NT2/D1 (cell line): ENCODE measurements around the gene EIF4E1B.

Source experiments
- DNase-seq: peaks from one replicate; pipeline ENCODE4 v3.0.0-alpha.2; 2011; ENCODE audit warnings: low read depth, low spot score
- H3K27me3 ChIP-seq: 2 replicates; pipeline ENCODE4 v1.6.0; 2011; ENCODE audit warnings: mild to moderate bottlenecking; ENCODE audit not compliant: insufficient read length, insufficient read depth
- H3K36me3 ChIP-seq: 2 replicates; pipeline ENCODE4 v1.6.1; 2011; ENCODE audit warnings: mild to moderate bottlenecking, low read length, mixed read lengths; ENCODE audit not compliant: insufficient read depth, insufficient read length
- H3K4me1 ChIP-seq: 2 replicates; pipeline ENCODE4 v1.5.1; 2011; ENCODE audit not compliant: insufficient read depth, insufficient read length
- H3K4me3 ChIP-seq: 2 replicates; pipeline ENCODE4 v1.5.1; 2011; ENCODE audit warnings: low read depth; ENCODE audit not compliant: insufficient read length
- H3K9ac ChIP-seq: 2 replicates; pipeline ENCODE4 v1.6.0; 2011; ENCODE audit warnings: low read depth; ENCODE audit not compliant: insufficient read length
- H3K9me3 ChIP-seq: 2 replicates; pipeline ENCODE4 v1.5.1; 2011; ENCODE audit warnings: mild to moderate bottlenecking, low read length; ENCODE audit not compliant: insufficient read depth
- SUZ12 ChIP-seq: IDR thresholded peaks from 2 replicates; pipeline ENCODE4 v1.6.1; 2011; ENCODE audit not compliant: insufficient read length, insufficient read depth; ENCODE audit errors: extremely low read depth
- YY1 ChIP-seq: IDR thresholded peaks from 2 replicates; pipeline ENCODE4 v1.6.1; 2011; ENCODE audit not compliant: insufficient read length, insufficient read depth
- ZNF274 ChIP-seq: IDR thresholded peaks from 2 replicates; pipeline ENCODE4 v1.6.1; 2011; ENCODE audit warnings: mild to moderate bottlenecking, low read depth, low read length

The EIF4E1B gene

DNA sequence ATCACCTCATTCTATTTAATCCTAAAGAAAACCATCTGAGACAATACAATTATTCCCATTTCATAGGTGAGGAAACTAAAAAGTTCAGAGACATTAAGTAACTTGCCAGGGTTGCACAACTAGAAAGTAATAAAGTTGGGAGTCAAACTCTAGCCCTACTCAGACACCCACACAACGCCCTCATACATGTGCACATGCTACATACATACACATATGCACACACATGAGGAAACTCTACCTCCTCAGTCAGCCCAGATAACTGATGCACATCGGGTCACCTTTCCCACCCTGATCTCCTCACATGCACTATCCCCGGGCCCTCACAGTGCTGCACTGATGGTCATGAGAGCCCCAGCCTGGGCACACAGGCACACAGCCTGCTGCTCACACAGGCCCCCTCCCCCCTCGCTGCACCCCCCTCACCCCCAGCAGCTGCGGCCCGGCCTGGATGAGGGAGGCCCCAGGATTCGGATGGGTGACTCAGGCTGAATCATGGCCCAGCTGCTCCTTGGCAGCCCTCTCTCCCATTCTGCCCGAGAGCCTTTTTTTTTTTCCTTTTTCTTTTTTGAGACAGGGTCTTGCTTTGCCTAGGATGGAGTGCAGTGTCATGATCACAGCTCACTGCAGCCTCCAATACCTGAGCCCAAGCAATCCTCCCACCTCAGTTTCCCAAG is 15.5 kb upstream of the EIF4E1B start:
- H3K36me3 ChIP-seq, result no peaks in the 10 kb centered on the region
- no peak for DNase-seq
- H3K4me3 ChIP-seq, result no peak overlapping the region
- peaks cover 13% of the 10 kb centered on the region for H3K4me1 ChIP-seq
- H3K9me3 ChIP-seq, result no peaks in the 10 kb centered on the region
- peaks cover 31% of the 10 kb centered on the region for H3K27me3 ChIP-seq
- TF ChIP-seq YY1, result no peak
- no peak for TF ChIP-seq ZNF274
- no peak for TF ChIP-seq SUZ12
- no peak overlapping the region for H3K9ac ChIP-seq

DNA sequence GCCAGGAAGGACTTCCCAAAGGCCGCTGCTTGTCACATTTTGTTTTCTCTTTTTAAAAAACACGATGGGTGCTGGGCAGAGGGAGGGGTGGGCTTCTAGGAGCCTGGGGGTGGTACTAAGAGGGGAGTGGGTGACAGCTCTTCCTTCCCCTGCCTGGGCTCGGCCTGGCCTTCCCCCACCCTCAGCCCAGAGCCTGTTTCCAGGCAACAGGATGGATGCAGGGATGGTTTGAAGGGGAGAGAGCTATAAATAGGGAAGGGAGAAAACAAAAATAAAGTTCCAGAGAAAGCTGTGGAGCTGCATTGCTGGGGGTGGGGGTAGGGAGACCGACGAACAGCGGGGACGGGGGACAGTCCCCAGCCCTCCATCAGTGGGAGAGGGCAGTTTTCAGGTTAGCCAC is 14.0 kb upstream of the EIF4E1B start:
- Histone ChIP-seq H3K4me3 (no peak overlapping the region), H3K9me3 (no peaks in the 10 kb centered on the region), H3K27me3 (peaks cover 36% of the 10 kb centered on the region), H3K4me1 (peaks cover 14% of the 10 kb centered on the region), H3K9ac (no peak overlapping the region), H3K36me3 (no peaks in the 10 kb centered on the region)
- TF ChIP-seq YY1 (no peak), SUZ12 (no peak), ZNF274 (no peak)
- no peak for DNase-seq

DNA sequence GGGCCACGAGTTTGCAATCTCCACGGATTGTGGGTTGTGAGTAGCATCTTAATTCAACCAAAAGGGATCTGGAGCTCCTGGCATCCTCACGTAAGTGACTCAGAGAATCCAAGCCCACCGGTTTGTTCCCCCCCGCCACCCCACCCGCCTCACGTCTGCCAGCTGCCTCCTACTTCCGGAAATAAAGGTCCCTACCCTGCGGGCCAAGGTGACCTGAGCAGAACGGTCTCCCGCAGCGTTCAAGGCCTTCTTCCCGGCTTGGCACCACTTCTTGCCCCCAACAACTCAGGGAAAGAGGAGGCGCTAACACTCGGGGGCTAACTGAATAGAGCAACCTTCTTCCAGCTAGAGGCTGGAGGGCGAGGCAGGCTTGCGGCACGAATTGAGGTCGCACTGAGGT is 11.7 kb upstream of the EIF4E1B start:
- no peaks in the 10 kb centered on the region for H3K36me3 ChIP-seq
- DNase-seq, result no peak
- peaks cover 7% of the 10 kb centered on the region for H3K4me1 ChIP-seq
- no peak overlapping the region for H3K9ac ChIP-seq
- peak overlapping the region; percentile 22 for H3K4me3 ChIP-seq
- no peaks in the 10 kb centered on the region for H3K9me3 ChIP-seq
- peaks cover 36% of the 10 kb centered on the region for H3K27me3 ChIP-seq
- TF ChIP-seq SUZ12, result no peak
- no peak for TF ChIP-seq YY1
- TF ChIP-seq ZNF274, result no peak

DNA sequence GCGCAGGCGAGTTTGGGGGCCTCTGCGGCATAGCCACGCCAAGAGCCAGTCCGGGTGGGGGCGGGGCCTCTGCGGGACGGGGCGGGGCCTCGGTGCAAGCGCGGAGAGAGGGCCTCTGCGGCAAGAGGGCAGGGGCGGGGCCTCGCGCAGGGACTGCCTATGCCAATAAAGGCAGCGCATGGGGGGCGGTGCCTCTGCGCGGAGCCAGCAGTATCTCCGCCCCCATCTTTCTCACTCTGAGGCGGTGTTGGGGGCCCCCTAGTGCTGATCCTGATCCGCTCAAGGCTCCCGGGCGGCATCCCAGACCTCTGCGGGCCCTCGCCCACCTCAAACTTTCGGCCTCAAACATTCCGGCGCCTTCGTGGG is 11.3 kb upstream of the EIF4E1B start:
- peak overlapping the region; percentile 28 for H3K4me3 ChIP-seq
- no peak for TF ChIP-seq ZNF274
- TF ChIP-seq YY1, result no peak
- no peak for TF ChIP-seq SUZ12
- no peaks in the 10 kb centered on the region for H3K9me3 ChIP-seq
- H3K4me1 ChIP-seq, result peaks cover 7% of the 10 kb centered on the region
- H3K9ac ChIP-seq, result peak overlapping the region; percentile 74
- H3K36me3 ChIP-seq, result no peaks in the 10 kb centered on the region
- H3K27me3 ChIP-seq, result peaks cover 36% of the 10 kb centered on the region
- DNase-seq, result peak; percentile 89

DNA sequence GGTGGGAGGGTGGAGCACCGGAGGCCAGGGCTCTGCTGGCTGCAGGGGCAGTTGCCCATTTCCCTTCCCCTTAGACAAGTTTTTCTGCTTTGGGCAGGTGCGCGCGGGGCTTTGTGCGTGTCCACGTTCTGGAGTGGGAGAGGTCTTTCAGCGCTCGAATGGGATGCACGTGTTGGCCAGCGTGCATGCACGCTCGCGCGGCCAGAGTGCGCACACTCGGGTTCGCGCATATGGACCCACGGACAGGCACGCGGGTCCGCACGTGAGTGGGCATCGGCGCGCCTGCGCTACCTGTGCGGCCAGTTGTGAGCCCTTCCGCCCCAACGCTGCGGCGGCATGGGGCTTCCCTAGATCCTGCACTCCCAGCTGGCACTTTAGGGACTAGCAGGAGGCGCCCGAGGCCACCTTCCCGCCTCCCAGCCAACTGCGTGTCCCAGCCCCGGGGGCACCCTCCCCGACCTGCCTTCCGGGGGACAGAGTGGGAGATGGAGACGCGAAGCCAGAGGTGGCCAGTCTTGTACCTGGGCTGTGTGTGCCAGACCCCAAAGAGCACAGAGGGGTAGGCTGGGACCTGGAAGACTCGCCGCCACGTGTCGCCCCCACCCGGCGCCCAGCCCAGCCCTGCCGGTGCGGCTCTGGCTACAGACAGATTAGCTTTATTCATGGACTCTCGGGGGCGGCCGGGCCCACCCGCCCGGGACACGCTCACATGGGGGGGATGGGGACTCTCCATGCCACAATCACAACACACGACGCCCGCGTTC is 10.7 kb upstream of the EIF4E1B start:
- H3K27me3 ChIP-seq, result peaks cover 36% of the 10 kb centered on the region
- no peaks in the 10 kb centered on the region for H3K9me3 ChIP-seq
- no peaks in the 10 kb centered on the region for H3K36me3 ChIP-seq
- TF ChIP-seq SUZ12, result no peak
- TF ChIP-seq ZNF274, result no peak
- no peak for TF ChIP-seq YY1
- no peak for DNase-seq
- H3K9ac ChIP-seq, result peak overlapping the region; percentile 74
- H3K4me3 ChIP-seq, result peak overlapping the region; percentile 28
- H3K4me1 ChIP-seq, result peaks cover 7% of the 10 kb centered on the region

DNA sequence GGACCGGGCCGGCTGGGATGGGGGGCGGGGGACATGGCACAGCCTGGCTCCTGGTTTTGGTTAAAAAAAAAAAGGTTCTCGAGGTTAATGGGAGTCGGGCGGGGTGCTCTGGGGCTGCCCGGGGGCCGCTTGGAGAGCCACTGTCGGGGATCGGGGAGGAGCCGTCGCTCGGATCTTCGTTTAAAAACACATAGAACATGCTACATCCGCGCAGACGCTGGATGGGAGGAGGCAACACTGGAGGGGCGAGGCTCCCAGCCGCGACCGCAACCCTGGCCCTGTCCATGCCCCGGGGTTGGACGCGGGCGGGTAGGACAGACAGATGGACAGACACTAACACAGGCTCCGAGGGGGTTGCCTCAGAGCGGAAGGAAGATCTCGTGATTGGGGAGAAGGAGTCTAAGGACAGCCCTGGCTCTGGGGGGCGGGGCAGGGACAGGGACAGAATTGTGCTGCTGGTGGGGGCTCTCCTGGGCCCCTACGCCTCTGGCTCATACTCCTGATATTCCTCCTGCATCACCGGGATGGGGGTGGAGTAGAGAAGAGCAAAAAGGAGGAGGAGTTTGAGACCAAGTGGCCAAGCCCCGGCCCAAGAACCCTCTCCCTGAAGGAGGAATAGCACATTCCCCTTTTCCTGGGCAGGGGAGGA is 10.0 kb upstream of the EIF4E1B start:
- no peak for DNase-seq
- Histone ChIP-seq H3K27me3 (peaks cover 36% of the 10 kb centered on the region), H3K9ac (peak overlapping the region; percentile 50), H3K4me1 (peaks cover 10% of the 10 kb centered on the region), H3K4me3 (peak overlapping the region; percentile 28), H3K36me3 (no peaks in the 10 kb centered on the region), H3K9me3 (no peaks in the 10 kb centered on the region)
- TF ChIP-seq SUZ12, result no peak
- TF ChIP-seq ZNF274, result no peak
- TF ChIP-seq YY1, result no peak

DNA sequence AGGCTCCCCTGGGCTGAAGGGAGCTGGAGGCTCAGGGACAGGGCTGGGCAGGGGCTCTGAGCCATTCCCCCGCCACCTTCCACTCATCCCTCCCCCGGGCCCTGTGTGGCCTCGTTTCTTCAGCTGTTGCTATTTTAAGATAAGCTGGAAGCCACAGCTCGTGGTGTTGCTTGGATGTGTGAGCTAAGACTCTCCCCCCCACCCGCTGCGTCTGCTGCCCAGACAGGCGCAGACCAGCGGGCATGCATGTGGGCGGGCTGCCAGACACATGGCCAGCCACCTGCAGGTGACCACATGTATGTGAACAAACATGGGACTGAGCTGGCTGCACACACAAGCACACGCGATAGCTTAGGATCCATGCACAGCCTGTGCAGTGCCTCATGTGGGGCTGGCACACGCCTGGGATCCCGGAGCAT is 8.8 kb upstream of the EIF4E1B start:
- no peak for TF ChIP-seq SUZ12
- no peak for TF ChIP-seq ZNF274
- TF ChIP-seq YY1, result no peak
- Histone ChIP-seq H3K27me3 (peaks cover 36% of the 10 kb centered on the region), H3K4me1 (peaks cover 11% of the 10 kb centered on the region), H3K9ac (no peak overlapping the region), H3K4me3 (no peak overlapping the region), H3K9me3 (no peaks in the 10 kb centered on the region), H3K36me3 (no peaks in the 10 kb centered on the region)
- no peak for DNase-seq
